Measurements from ENCODE around the gene SPATA31A5.
"Not testable (repeated sequence)": the region's sequence is repeated elsewhere in the genome, so short reads cannot be mapped to it uniquely, and the experiment has no call there.

The SPATA31A5 gene

DNA sequence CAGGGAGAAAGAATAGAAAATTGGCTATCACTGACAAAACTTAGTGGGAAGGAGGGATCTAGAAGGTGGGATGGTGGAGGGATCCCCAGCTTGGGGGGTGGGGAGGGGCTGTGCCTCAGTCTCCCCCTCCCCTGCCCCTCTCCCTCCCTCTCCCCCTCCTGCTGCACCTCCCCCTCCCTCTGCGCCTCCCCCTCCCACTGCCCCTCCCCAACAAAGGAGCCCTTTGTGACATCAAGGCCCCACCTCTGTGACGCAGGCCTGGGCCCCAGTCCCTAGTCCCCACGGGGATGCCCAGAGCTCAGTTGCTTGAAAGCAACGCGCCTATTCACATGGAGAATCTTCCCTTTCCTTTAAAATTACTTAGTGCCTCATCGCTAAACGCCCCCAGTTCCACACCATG is at the start of gene SPATA31A5:
Gene SPATA31A5, plus strand, starts transcription at position 301 of the 400 bp plus-strand sequence. Its CDS starts 29 bp downstream, at position 330.
- not testable (repeated sequence) for DNase-seq

DNA sequence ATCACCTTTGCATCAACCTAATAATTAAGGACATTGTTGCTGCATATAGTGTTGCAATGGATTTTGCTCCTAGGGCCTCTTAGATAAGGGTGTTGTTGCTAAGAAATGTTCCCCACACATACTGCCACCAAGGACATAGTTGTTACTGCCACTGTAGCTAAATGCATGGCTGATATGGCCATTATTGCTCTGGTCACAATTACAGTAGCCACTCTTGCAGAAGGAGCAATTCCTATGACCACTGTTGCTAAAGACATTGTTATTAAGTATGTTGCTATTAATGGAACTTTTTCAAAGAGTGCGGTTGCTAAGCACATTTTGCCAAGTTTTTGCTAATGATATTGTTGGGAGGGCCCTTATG is 48.8 kb downstream of the SPATA31A5 start:
- not testable (repeated sequence) for DNase-seq

DNA sequence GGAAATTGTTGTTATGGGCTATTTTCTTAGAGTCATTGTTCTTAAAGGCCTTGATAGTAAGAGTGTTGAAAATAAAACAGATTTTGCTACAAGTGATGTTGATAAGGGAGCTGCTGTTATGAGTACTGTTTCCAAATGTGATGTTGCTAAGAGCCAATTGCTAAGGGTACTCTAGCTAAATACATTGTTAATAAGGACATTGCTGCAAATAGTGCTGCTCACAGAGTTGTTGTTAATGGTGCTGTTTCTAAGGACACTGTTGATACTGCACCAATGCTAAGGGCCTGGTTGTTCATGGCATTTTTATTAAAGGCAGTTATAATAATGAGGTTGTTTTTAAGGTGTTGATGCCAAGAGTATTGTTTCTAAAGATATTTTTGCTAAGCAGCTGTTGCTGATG is 52.2 kb downstream of the SPATA31A5 start:
- DNase-seq: not testable (repeated sequence)

All from stimulated activated CD4-positive, alpha-beta T cell treated with anti-CD3 and anti-CD28 coated beads, Interleukin-4, amount 100 ng/mL, for 1 hour (primary cell).